K562 (cell line): ENCODE data around the gene DUS3L. TPM values are rescaled to one million over a fixed set of nuclear protein-coding genes. Genes with fewer than 3 reads are reported as not detected.

Experiments
- BCOR ChIP-seq: fragments of 450-650 bp; IDR thresholded peaks from 2 replicates; pipeline ENCODE4 v1.6.1; 2016
- CBFA2T2 ChIP-seq: fragments of 450-650 bp; conservative IDR thresholded peaks from 2 replicates; pipeline ENCODE4 v1.6.1; 2017; ENCODE audit warnings: mild to moderate bottlenecking
- CCNT2 ChIP-seq: IDR thresholded peaks from 2 replicates; pipeline ENCODE4 v1.6.1; 2011; ENCODE audit warnings: borderline replicate concordance, low read depth, mild to moderate bottlenecking, moderate library complexity, mixed read lengths, low read length; ENCODE audit not compliant: insufficient read length; ENCODE audit errors: extremely low read depth
- ETV6 ChIP-seq, 3 experiments: fragments of 150-350 bp in 1 of 3; sonication (generic) in 1 of 3; formaldehyde crosslinking in 1 of 3; IDR thresholded peaks; 2 replicates each; pipeline versions ENCODE4 v1.6.1 to v1.8.0; 2014 to 2022; ENCODE audit warnings: borderline replicate concordance in 2 of 3, low read depth in 2 of 3, antibody characterized with exemption in 1 of 3, low read length in 1 of 3, mild to moderate bottlenecking in 1 of 3, missing genetic modification reagents in 1 of 3
- FOXK2 ChIP-seq, 2 experiments: fragments of 450-650 bp; IDR thresholded peaks in 1 of 2; conservative IDR thresholded peaks in 1 of 2; 2 replicates each; pipeline ENCODE4 v1.6.1; 2016; ENCODE audit warnings: low read depth in 2 of 2, mild to moderate bottlenecking in 1 of 2
- MCM7 ChIP-seq, 2 experiments: fragments of 450-650 bp; IDR thresholded peaks; 2 replicates each; pipeline ENCODE4 v1.6.1; 2016 to 2018
- MTA2 ChIP-seq: fragments of 450-650 bp; IDR thresholded peaks from 2 replicates; pipeline ENCODE4 v1.6.1; 2016; ENCODE audit warnings: low read depth
- SETDB1 ChIP-seq: IDR thresholded peaks from one replicate; pipeline ENCODE4 v1.6.1; 2012; ENCODE audit warnings: low read length, control low read depth, inconsistent platforms
- VEZF1 ChIP-seq: fragments of 200-800 bp; sonication (Bioruptor generic); IDR thresholded peaks from 2 replicates; pipeline ENCODE4 v1.6.1; 2017; ENCODE audit warnings: missing genetic modification characterization, missing compliant biosample characterization
- ZBTB7A ChIP-seq: IDR thresholded peaks from 2 replicates; pipeline ENCODE4 v1.6.1; 2011; ENCODE audit warnings: low read depth, mild to moderate bottlenecking, low read length, moderate library complexity, borderline replicate concordance; ENCODE audit not compliant: control insufficient read depth
- ZNF24 ChIP-seq: fragments of 450-650 bp; IDR thresholded peaks from 2 replicates; pipeline ENCODE4 v1.6.1; 2016
- ZNF3 ChIP-seq: fragments of 250-450 bp; sonication (Bioruptor Pico); IDR thresholded peaks from 2 replicates; pipeline ENCODE4 v1.5.0; 2021; ENCODE audit warnings: mild to moderate bottlenecking, moderate library complexity
- ZNF407 ChIP-seq: fragments of 450-650 bp; IDR thresholded peaks from 2 replicates; pipeline ENCODE4 v1.6.1; 2016; ENCODE audit warnings: low read depth
- ZNF592 ChIP-seq: fragments of 450-650 bp; IDR thresholded peaks from 2 replicates; pipeline ENCODE4 v1.6.1; 2017; ENCODE audit warnings: antibody characterized with exemption, mild to moderate bottlenecking
- polyA plus RNA-seq, 8 experiments: library from polyadenylated mRNA; depleted of rRNA in 4 of 8; stranded (reverse) in 5 of 8; unstranded in 3 of 8; fragments of >200 nt; fragmentation: Nextera tagmentation in 2 of 8; fragmentation: Illumina TruSeq in 1 of 8; extraction: Ambion mirVana in 2 of 8; extraction: Trizol in 1 of 8; gene quantifications; 2 replicates each; pipeline versions ENCODE4 v1.2.1 to v1.2.3, GENCODE V29; 2011 to 2014; ENCODE audit warnings: inconsistent platforms in 1 of 8, missing spikeins in 1 of 8
- total RNA-seq, 7 experiments: library from RNA; depleted of rRNA in 6 of 7; stranded (reverse); fragments of >200 nt in 6 of 7; fragmentation: Illumina TruSeq in 2 of 7; extraction: Trizol in 2 of 7; gene quantifications; 2 replicates each; pipeline versions ENCODE4 v1.2.1 to v1.2.3, GENCODE V29; 2011 to 2021; ENCODE audit warnings: low replicate concordance in 1 of 7

The DUS3L gene
- total and polyA plus RNA-seq, 9 of the 15 experiments (the other 6 are each of a cell fraction or from before 2014, with no cell fraction given): 1.7 to 102 (median 77.5) TPM

GRCh38 chr19:5827342-5827890 is 36.5 kb upstream of the DUS3L start (continued):
- TF ChIP-seq ZNF407 (no peak), SETDB1 (no peak), VEZF1 (CRISPR knock-in tag) (peak; percentile 69), CCNT2 (no peak), MTA2 (no peak), FOXK2 (conservative IDR thresholded peaks at IDR 0.05 in 1 of 2, IDR thresholded peaks at IDR 0.05 in 1 of 2; ENCODE audit: low read depth in 2 of 2) (no peak), ZBTB7A (peak; percentile 76; the same call in 1 of the 2 replicates), ZNF24 (no peak), ZNF3 (no peak), CBFA2T2 (no peak), MCM7 (IDR thresholded peaks at IDR 0.05) (no peak), ETV6 (IDR thresholded peaks at IDR 0.05; ENCODE audit: borderline replicate concordance in 1 of 2, low read depth in 2 of 2, low read length in 1 of 2) (no peak), ETV6 (CRISPR knock-in tag; IDR thresholded peaks at IDR 0.05; ENCODE audit: borderline replicate concordance) (no peak), BCOR (peak; percentile 7; the same call in 1 of the 2 replicates), ZNF592 (no peak)
